GM19324 (cell line): ENCODE results near the gene TRIM59.

Source experiments
- ATAC-seq: cut with Tn5 transposase; IDR thresholded peaks from one replicate; pipeline ENCODE4 v1.9.1; 2021; ENCODE audit warnings: mild to moderate bottlenecking, moderate library complexity; ENCODE audit not compliant: unreplicated experiment, low FRiP score

The TRIM59 gene

GRCh38 chr3:160409812-160410610 lies 39.6 kb downstream of the TRIM59 start:
- ATAC-seq: no peak

GRCh38 chr3:160403796-160404470 lies 45.7 kb downstream of the TRIM59 start:
- no peak for ATAC-seq

GRCh38 chr3:160403028-160403545 lies 46.5 kb downstream of the TRIM59 start:
- no peak for ATAC-seq

- ATAC-seq: no peak
Measured at GRCh38 chr3:160402221-160403027, 47.2 kb downstream of the TRIM59 start.

- no peak for ATAC-seq
Measured at GRCh38 chr3:160401291-160402095, 48.1 kb downstream of the TRIM59 start.

GRCh38 chr3:160400702-160401150 lies 48.9 kb downstream of the TRIM59 start:
- peak; percentile 35 for ATAC-seq

- peak; percentile 23 for ATAC-seq
Measured at GRCh38 chr3:160400030-160400701, 49.4 kb downstream of the TRIM59 start.

- ATAC-seq: peak; percentile 98
Measured at GRCh38 chr3:160399125-160400029, 50.2 kb downstream of the TRIM59 start, which contains the start of the genes IFT80 and SMC4. TSS of gene IFT80 (minus strand) at chr3:160399225. CDS start at chr3:160384600, 14,625 bp downstream. TSS of gene SMC4 (plus strand) at chr3:160399650. CDS start at chr3:160400827, 1,177 bp downstream.

GRCh38 chr3:160398820-160399124 lies 50.8 kb downstream of the TRIM59 start:
- peak; percentile 8 for ATAC-seq

- no peak for ATAC-seq
Measured at GRCh38 chr3:160395297-160395696, 54.3 kb downstream of the TRIM59 start.

- ATAC-seq: no peak
Measured at GRCh38 chr3:160394009-160394392, 55.6 kb downstream of the TRIM59 start.

GRCh38 chr3:160393346-160394008 lies 56.1 kb downstream of the TRIM59 start:
- no peak for ATAC-seq

GRCh38 chr3:160392798-160393197 lies 56.8 kb downstream of the TRIM59 start:
- no peak for ATAC-seq

- ATAC-seq: peak; percentile 53
Measured at GRCh38 chr3:160390565-160391138, 58.9 kb downstream of the TRIM59 start.
